K562 (cell line): ENCODE data around the gene ZNF862. TPM values are rescaled to one million over a fixed set of nuclear protein-coding genes. Genes with fewer than 3 reads are reported as not detected.

Experiments
- CBX3 ChIP-seq, 2 experiments: IDR thresholded peaks; 1 replicate in 1 of 2; 2 replicates in 1 of 2; pipeline ENCODE4 v1.6.1; 2012; ENCODE audit warnings: inconsistent platforms in 2 of 2, low read length in 2 of 2, borderline replicate concordance in 1 of 2, control low read depth in 1 of 2
- CBX8 ChIP-seq: fragments of 200-600 bp; sonication (generic); IDR thresholded peaks from 2 replicates; pipeline ENCODE4 v1.6.1; 2012; ENCODE audit warnings: borderline replicate concordance, mixed run types, low read depth, mild to moderate bottlenecking, moderate library complexity, mixed read lengths, low read length, control low read depth, inconsistent platforms; ENCODE audit not compliant: poor library complexity, severe bottlenecking; ENCODE audit errors: extremely low read depth
- CEBPB ChIP-seq: fragments of 450-650 bp; IDR thresholded peaks from 2 replicates; pipeline ENCODE4 v1.6.1; 2016; ENCODE audit warnings: missing genetic modification characterization, missing compliant biosample characterization
- CTCFL ChIP-seq: IDR thresholded peaks from 2 replicates; pipeline ENCODE4 v1.6.1; 2011; ENCODE audit warnings: borderline replicate concordance, low read depth, mild to moderate bottlenecking, moderate library complexity, low read length; ENCODE audit not compliant: insufficient read depth, poor library complexity, severe bottlenecking
- FOXA3 ChIP-seq, 2 experiments: fragments of 450-650 bp in 1 of 2; sonication (generic) in 1 of 2; formaldehyde crosslinking; IDR thresholded peaks in 1 of 2; conservative IDR thresholded peaks in 1 of 2; 2 replicates each; pipeline versions ENCODE4 v1.4.0 to v1.8.0; 2020 to 2022; ENCODE audit warnings: mild to moderate bottlenecking in 2 of 2, missing genetic modification reagents in 1 of 2
- FOXK1 ChIP-seq: sonication (generic); formaldehyde crosslinking; IDR thresholded peaks from 2 replicates; pipeline ENCODE4 v1.8.0; 2022; ENCODE audit warnings: missing genetic modification reagents, mild to moderate bottlenecking, borderline replicate concordance
- GATAD2B ChIP-seq: fragments of 450-650 bp; IDR thresholded peaks from 2 replicates; pipeline ENCODE4 v1.6.1; 2017; ENCODE audit warnings: mild to moderate bottlenecking, borderline replicate concordance
- HES1 ChIP-seq: fragments of 450-650 bp; IDR thresholded peaks from 2 replicates; pipeline ENCODE4 v1.6.1; 2016; ENCODE audit warnings: low read depth, mild to moderate bottlenecking, moderate library complexity
- HINFP ChIP-seq: fragments of 450-650 bp; conservative IDR thresholded peaks from 2 replicates; pipeline ENCODE4 v1.6.1; 2016; ENCODE audit warnings: missing genetic modification characterization, low read depth, mild to moderate bottlenecking, control low read depth, missing compliant biosample characterization
- MAZ ChIP-seq, 2 experiments: fragments of 450-650 bp in 1 of 2; sonication (generic) in 1 of 2; formaldehyde crosslinking; IDR thresholded peaks in 1 of 2; conservative IDR thresholded peaks in 1 of 2; 2 replicates each; pipeline versions ENCODE4 v1.4.0 to v1.5.0; 2020; ENCODE audit warnings: mild to moderate bottlenecking in 1 of 2, missing genetic modification reagents in 1 of 2
- MTA3 ChIP-seq: fragments of 450-650 bp; formaldehyde crosslinking; IDR thresholded peaks from 2 replicates; pipeline ENCODE4 v1.6.1; 2017; ENCODE audit warnings: mild to moderate bottlenecking, borderline replicate concordance
- NCOR1 ChIP-seq: fragments of 450-650 bp; IDR thresholded peaks from 2 replicates; pipeline ENCODE4 v1.6.1; 2016; ENCODE audit warnings: mild to moderate bottlenecking, moderate library complexity
- RAD51 ChIP-seq: fragments of 450-650 bp; IDR thresholded peaks from 2 replicates; pipeline ENCODE4 v1.7.1; 2016; ENCODE audit warnings: low read depth, mild to moderate bottlenecking, borderline replicate concordance
- RB1 ChIP-seq: fragments of 450-650 bp; IDR thresholded peaks from 2 replicates; pipeline ENCODE4 v1.6.1; 2017; ENCODE audit warnings: low read depth, mild to moderate bottlenecking
- TCF7 ChIP-seq: sonication (generic); IDR thresholded peaks from 2 replicates; pipeline ENCODE4 v1.6.1; 2016; ENCODE audit warnings: antibody characterized with exemption, borderline replicate concordance
- TEAD4 ChIP-seq, 2 experiments: sonication (generic) in 1 of 2; formaldehyde crosslinking in 1 of 2; IDR thresholded peaks; 2 replicates each; pipeline versions ENCODE4 v1.6.1 to v1.8.0; 2012 to 2022; ENCODE audit warnings: borderline replicate concordance in 1 of 2, inconsistent platforms in 1 of 2, low read length in 1 of 2, mild to moderate bottlenecking in 1 of 2, missing genetic modification reagents in 1 of 2
- THRAP3 ChIP-seq: fragments of 450-650 bp; IDR thresholded peaks from 2 replicates; pipeline ENCODE4 v1.6.1; 2016; ENCODE audit warnings: mild to moderate bottlenecking, inconsistent platforms, borderline replicate concordance
- ZBTB34 ChIP-seq: fragments of 250-450 bp; sonication (Bioruptor Pico); IDR thresholded peaks from 2 replicates; pipeline ENCODE4 v1.8.0; 2021; ENCODE audit warnings: mild to moderate bottlenecking, moderate library complexity
- ZNF175 ChIP-seq: fragments of 200-800 bp; sonication (Bioruptor generic); IDR thresholded peaks from 2 replicates; pipeline ENCODE4 v1.6.1; 2016; ENCODE audit warnings: low read depth, mild to moderate bottlenecking, missing genetic modification characterization, missing compliant biosample characterization
- ZNF274 ChIP-seq: IDR thresholded peaks from 2 replicates; pipeline ENCODE4 v1.6.1; 2011; ENCODE audit warnings: low read depth, mild to moderate bottlenecking, low read length, moderate library complexity, borderline replicate concordance
- ZNF551 ChIP-seq: fragments of 250-450 bp; sonication (Bioruptor Pico); IDR thresholded peaks from 2 replicates; pipeline ENCODE4 v1.5.0; 2021; ENCODE audit warnings: mild to moderate bottlenecking, moderate library complexity
- ZNF76 ChIP-seq: fragments of 250-450 bp; sonication (Bioruptor Pico); IDR thresholded peaks from 2 replicates; pipeline ENCODE4 v1.4.0; 2020; ENCODE audit warnings: mild to moderate bottlenecking, moderate library complexity, borderline replicate concordance
- polyA plus RNA-seq, 8 experiments: library from polyadenylated mRNA; depleted of rRNA in 4 of 8; stranded (reverse) in 5 of 8; unstranded in 3 of 8; fragments of >200 nt; fragmentation: Nextera tagmentation in 2 of 8; fragmentation: Illumina TruSeq in 1 of 8; extraction: Ambion mirVana in 2 of 8; extraction: Trizol in 1 of 8; gene quantifications; 2 replicates each; pipeline versions ENCODE4 v1.2.1 to v1.2.3, GENCODE V29; 2011 to 2014; ENCODE audit warnings: inconsistent platforms in 1 of 8, missing spikeins in 1 of 8
- total RNA-seq, 7 experiments: library from RNA; depleted of rRNA in 6 of 7; stranded (reverse); fragments of >200 nt in 6 of 7; fragmentation: Illumina TruSeq in 2 of 7; extraction: Trizol in 2 of 7; gene quantifications; 2 replicates each; pipeline versions ENCODE4 v1.2.1 to v1.2.3, GENCODE V29; 2011 to 2021; ENCODE audit warnings: low replicate concordance in 1 of 7

ZNF862 gene
- total and polyA plus RNA-seq, 9 of the 15 experiments (the other 6 are each of a cell fraction or from before 2014, with no cell fraction given): 1.1 to 3.9 (median 2.6) TPM

GRCh38 chr7:149883452-149883861, 45.3 kb downstream of the ZNF862 start (continued):
- TF ChIP-seq CBX8: no peak
- TF ChIP-seq FOXA3 (CRISPR knock-in tag; conservative IDR thresholded peaks at IDR 0.05 in 1 of 2, IDR thresholded peaks at IDR 0.05 in 1 of 2): no peak
- TF ChIP-seq FOXK1 (CRISPR knock-in tag): no peak
- peak in 1 of 2 experiments; percentile 40; a peak in 2 of 4 replicates for TF ChIP-seq MAZ (CRISPR knock-in tag; conservative IDR thresholded peaks at IDR 0.05 in 1 of 2, IDR thresholded peaks at IDR 0.05 in 1 of 2)
- no peak for TF ChIP-seq HES1
- TF ChIP-seq CBX3 (IDR thresholded peaks at IDR 0.05; ENCODE audit: borderline replicate concordance in 1 of 2, low read length in 2 of 2): peak in 1 of 2 experiments; percentile 3; a peak in 1 of 3 replicates
- no peak for TF ChIP-seq THRAP3
- no peak for TF ChIP-seq TCF7
- TF ChIP-seq GATAD2B: no peak
- TF ChIP-seq CTCFL: peak; percentile 43
- no peak for TF ChIP-seq ZNF274
- no peak for TF ChIP-seq NCOR1
- no peak for TF ChIP-seq MTA3
- TF ChIP-seq TEAD4 (IDR thresholded peaks at IDR 0.05; ENCODE audit: low read length): 0 out of 2 replicates have a peak, but pooled peaks have one; percentile 24
- TF ChIP-seq TEAD4 (CRISPR knock-in tag; IDR thresholded peaks at IDR 0.05; ENCODE audit: borderline replicate concordance): no peak
- TF ChIP-seq HINFP (tag): no peak
- no peak for TF ChIP-seq CEBPB (tag)
- TF ChIP-seq ZNF76 (CRISPR knock-in tag): no peak
- no peak for TF ChIP-seq ZBTB34 (CRISPR knock-in tag)
- TF ChIP-seq ZNF175: no peak
- TF ChIP-seq RB1: peak; percentile 53; the same call in 1 of the 2 replicates
- no peak for TF ChIP-seq ZNF551 (CRISPR knock-in tag)
- TF ChIP-seq RAD51: no peak
